H9 (cell line): ENCODE measurements around the gene SLC34A2. TPM values are rescaled to one million over a fixed set of nuclear protein-coding genes. Genes with fewer than 3 reads are reported as not detected.

Experiments
- DNase-seq: peaks from one replicate; pipeline ENCODE4 v3.0.0-alpha.2; 2017
- H2AFZ ChIP-seq: one replicate; pipeline ENCODE4 v1.6.1; 2013; ENCODE audit warnings: mild to moderate bottlenecking, low read length, control low read depth, moderate library complexity
- H2AK5ac ChIP-seq: 2 replicates; pipeline ENCODE4 v1.6.1; 2013; ENCODE audit warnings: low read length, control low read depth, mixed read lengths; ENCODE audit not compliant: insufficient read length
- H2BK120ac ChIP-seq: one replicate; pipeline ENCODE4 v1.6.1; 2013; ENCODE audit warnings: low read depth, mild to moderate bottlenecking, low read length, control low read depth, inconsistent platforms; ENCODE audit not compliant: poor library complexity, severe bottlenecking
- H2BK12ac ChIP-seq: 2 replicates; pipeline ENCODE4 v1.6.1; 2013; ENCODE audit warnings: low read length, control low read depth, mixed read lengths, low read depth; ENCODE audit not compliant: insufficient read length
- H2BK15ac ChIP-seq: 2 replicates; pipeline ENCODE4 v1.6.1; 2013; ENCODE audit warnings: low read depth, low read length, control low read depth
- H2BK20ac ChIP-seq: one replicate; pipeline ENCODE4 v1.6.1; 2013; ENCODE audit warnings: low read depth, mild to moderate bottlenecking, low read length, control low read depth, inconsistent platforms; ENCODE audit not compliant: poor library complexity, severe bottlenecking
- H2BK5ac ChIP-seq: 2 replicates; pipeline ENCODE4 v1.6.1; 2013; ENCODE audit warnings: low read length, control low read depth, mixed read lengths; ENCODE audit not compliant: insufficient read length
- H3K14ac ChIP-seq: 2 replicates; pipeline ENCODE4 v1.6.1; 2013; ENCODE audit warnings: low read length, control low read depth; ENCODE audit not compliant: insufficient read depth
- H3K18ac ChIP-seq: 2 replicates; pipeline ENCODE4 v1.6.1; 2013; ENCODE audit warnings: low read depth, mild to moderate bottlenecking, mixed read lengths, low read length, control low read depth; ENCODE audit not compliant: insufficient read length
- H3K23ac ChIP-seq: 2 replicates; pipeline ENCODE4 v1.6.1; 2013; ENCODE audit warnings: low read length, control low read depth, mixed read lengths, low read depth; ENCODE audit not compliant: insufficient read length
- H3K23me2 ChIP-seq: 2 replicates; pipeline ENCODE4 v1.6.1; 2013; ENCODE audit warnings: low read depth, mild to moderate bottlenecking, mixed read lengths, low read length, control low read depth; ENCODE audit not compliant: insufficient read length, poor library complexity, severe bottlenecking
- H3K27ac ChIP-seq: 2 replicates; pipeline ENCODE4 v1.5.1; 2013; ENCODE audit warnings: low read length, control low read depth, mixed read lengths, low read depth; ENCODE audit not compliant: insufficient read length
- H3K27me3 ChIP-seq: 2 replicates; pipeline ENCODE4 v1.6.1; 2013; ENCODE audit warnings: low read length, control low read depth, inconsistent platforms; ENCODE audit not compliant: insufficient read depth
- H3K4ac ChIP-seq: 2 replicates; pipeline ENCODE4 v1.6.1; 2013; ENCODE audit warnings: low read depth, mild to moderate bottlenecking, control low read depth, inconsistent platforms, low read length, moderate library complexity
- H3K4me1 ChIP-seq: 2 replicates; pipeline ENCODE4 v1.6.1; 2013; ENCODE audit warnings: low read length, control low read depth, inconsistent platforms; ENCODE audit not compliant: insufficient read depth
- H3K4me2 ChIP-seq: 2 replicates; pipeline ENCODE4 v1.6.1; 2013; ENCODE audit warnings: low read length, control low read depth, mixed read lengths; ENCODE audit not compliant: insufficient read length, insufficient read depth
- H3K56ac ChIP-seq: 2 replicates; pipeline ENCODE4 v1.6.1; 2013; ENCODE audit warnings: low read depth, mild to moderate bottlenecking, mixed read lengths, low read length, control low read depth; ENCODE audit not compliant: insufficient read length
- H3K79me1 ChIP-seq: 2 replicates; pipeline ENCODE4 v1.6.1; 2013; ENCODE audit warnings: low read depth, mild to moderate bottlenecking, moderate library complexity, low read length, control low read depth, inconsistent platforms; ENCODE audit not compliant: insufficient read depth, poor library complexity, severe bottlenecking
- H3K79me2 ChIP-seq: 2 replicates; pipeline ENCODE4 v1.6.1; 2013; ENCODE audit warnings: low read length, control low read depth, inconsistent platforms; ENCODE audit not compliant: insufficient read depth
- H3K9ac ChIP-seq: 2 replicates; pipeline ENCODE4 v1.6.1; 2013; ENCODE audit warnings: low read length, control low read depth, mixed read lengths; ENCODE audit not compliant: insufficient read length; ENCODE audit errors: extremely low read depth
- H3K9me3 ChIP-seq: one replicate; pipeline ENCODE4 v1.6.1; 2013; ENCODE audit warnings: low read depth, low read length, inconsistent platforms; ENCODE audit not compliant: control insufficient read depth
- H3T11ph ChIP-seq: one replicate; pipeline ENCODE4 v1.6.1; 2013; ENCODE audit warnings: mild to moderate bottlenecking, low read length, control low read depth, inconsistent platforms
- H4K20me1 ChIP-seq: one replicate; pipeline ENCODE4 v1.6.1; 2013; ENCODE audit not compliant: control insufficient read depth, insufficient read length, insufficient read depth
- H4K5ac ChIP-seq: 2 replicates; pipeline ENCODE4 v1.6.1; 2013; ENCODE audit warnings: low read depth, mild to moderate bottlenecking, mixed read lengths, low read length, control low read depth; ENCODE audit not compliant: insufficient read length
- H4K8ac ChIP-seq: replicated peaks from 2 replicates; pipeline ENCODE4 v1.6.1; 2013; ENCODE audit warnings: low read length, control low read depth, mixed read lengths, low read depth; ENCODE audit not compliant: insufficient read length
- H4K91ac ChIP-seq: 2 replicates; pipeline ENCODE4 v1.6.1; 2013; ENCODE audit warnings: low read depth, mild to moderate bottlenecking, moderate library complexity, mixed read lengths, low read length, control low read depth; ENCODE audit not compliant: insufficient read length
- H3K27ac Mint-ChIP-seq, 3 experiments: 2 replicates in 2 of 3; 3 replicates in 1 of 3; pipeline ENCODE4 v1.8.0; 2020 to 2021; ENCODE audit warnings: mixed read lengths in 3 of 3, mild to moderate bottlenecking in 1 of 3, moderate library complexity in 1 of 3
- H3K27me3 Mint-ChIP-seq: 2 replicates; pipeline ENCODE4 v1.8.0; 2021; ENCODE audit warnings: low read depth, mild to moderate bottlenecking, moderate library complexity, mixed read lengths
- H3K36me3 Mint-ChIP-seq, 3 experiments: 2 replicates in 2 of 3; 3 replicates in 1 of 3; pipeline ENCODE4 v1.8.0; 2020 to 2021; ENCODE audit warnings: low read depth in 3 of 3, mixed read lengths in 3 of 3; ENCODE audit not compliant: insufficient read depth in 1 of 3
- H3K4me1 Mint-ChIP-seq, 2 experiments: 2 replicates each; pipeline ENCODE4 v1.8.0; 2020; ENCODE audit warnings: mixed read lengths in 2 of 2
- H3K4me3 Mint-ChIP-seq, 2 experiments: 2 replicates in 1 of 2; 3 replicates in 1 of 2; pipeline ENCODE4 v1.8.0; 2020 to 2021; ENCODE audit warnings: mild to moderate bottlenecking in 2 of 2, mixed read lengths in 2 of 2, moderate library complexity in 1 of 2
- H3K9me3 Mint-ChIP-seq, 2 experiments: 2 replicates in 1 of 2; 3 replicates in 1 of 2; pipeline ENCODE4 v1.8.0; 2020; ENCODE audit warnings: mild to moderate bottlenecking in 2 of 2, mixed read lengths in 2 of 2, moderate library complexity in 1 of 2
- CTCF ChIP-seq: fragments of 200-600 bp; sonication (generic); conservative IDR thresholded peaks from 3 replicates; pipeline ENCODE4 v1.8.0; 2021; ENCODE audit warnings: antibody characterized with exemption, mild to moderate bottlenecking
- WGBS: extraction: QIAGEN DNeasy Blood & Tissue Kit; methylation state at CpG from one replicate; pipeline ENCODE4 v1.1.7; 2013; ENCODE audit warnings: missing lambda C conversion rate, low lambda C conversion rate, mixed read lengths; ENCODE audit not compliant: insufficient read length; ENCODE audit errors: extremely low coverage; 5-methylcytosine and 5-hydroxymethylcytosine counted together
- total RNA-seq: library from RNA; stranded (reverse); gene quantifications from 2 replicates; pipeline ENCODE4 v1.2.1, GENCODE V29; 2021

The SLC34A2 gene
- total RNA-seq, 1 experiment from 2014 or later = 0.57 TPM

DNA sequence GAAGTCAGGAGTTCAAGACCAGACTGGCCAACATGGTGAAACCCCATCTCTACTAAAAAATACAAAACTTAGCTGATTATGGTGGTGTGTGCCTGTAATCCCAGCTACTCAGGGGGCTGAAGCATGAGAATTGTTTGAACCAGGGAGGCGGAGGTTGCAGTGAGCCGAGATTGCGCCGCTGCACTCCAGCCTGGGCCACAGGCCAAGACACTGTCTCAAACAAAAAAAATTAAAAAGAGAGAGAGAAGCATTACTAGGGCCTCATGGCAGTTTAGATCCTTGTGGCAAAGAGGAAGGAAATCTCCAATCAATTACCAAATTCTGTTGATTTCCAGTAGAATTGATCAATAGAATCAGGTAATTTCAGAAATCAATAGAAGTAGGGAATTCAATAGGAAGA, 16.8 kb upstream of the SLC34A2 start:
- H3K27ac Mint-ChIP-seq = no peak overlapping the region; a peak in 1 of 7 replicates
- H3K18ac ChIP-seq = no peak overlapping the region
- no peak overlapping the region for H4K8ac ChIP-seq
- H3K79me2 ChIP-seq = no peaks in the 10 kb centered on the region
- H2BK15ac ChIP-seq = no peak overlapping the region
- H3K4ac ChIP-seq = no peak overlapping the region
- no peak overlapping the region for H2BK20ac ChIP-seq
- no peak overlapping the region for H3K23ac ChIP-seq
- no peak overlapping the region for H3K9ac ChIP-seq
- H2BK12ac ChIP-seq = no peak overlapping the region
- WGBS = no CpG with 5 or more reads among the region's 4 CpGs
- H3K79me1 ChIP-seq = no peaks in the 10 kb centered on the region
- no peaks in the 10 kb centered on the region for H3K27me3 ChIP-seq
- no peak overlapping the region for H4K91ac ChIP-seq
- no peaks in the 10 kb centered on the region; a peak in 1 of 4 replicates for H3K4me1 Mint-ChIP-seq
- H3K23me2 ChIP-seq = no peaks in the 10 kb centered on the region
- H2BK120ac ChIP-seq = no peak overlapping the region
- H3K4me1 ChIP-seq = no peaks in the 10 kb centered on the region; the same call in 1 of the 2 replicates
- H3K27me3 Mint-ChIP-seq = peaks cover 4% of the 10 kb centered on the region
- H4K20me1 ChIP-seq = no peaks in the 10 kb centered on the region
- no peak overlapping the region for H4K5ac ChIP-seq
- TF ChIP-seq CTCF = no peak
- peaks cover 0 to 1% (median 0%) of the 10 kb centered on the region in 3 experiments; a peak in 1 of 7 replicates for H3K36me3 Mint-ChIP-seq
- H2BK5ac ChIP-seq = no peak overlapping the region
- no peak for DNase-seq
- H3K9me3 ChIP-seq = no peaks in the 10 kb centered on the region
- no peaks in the 10 kb centered on the region for H3K9me3 Mint-ChIP-seq
- no peak overlapping the region for H3T11ph ChIP-seq
- no peak overlapping the region for H3K4me2 ChIP-seq
- H3K4me3 Mint-ChIP-seq = no peak overlapping the region
- H3K56ac ChIP-seq = no peak overlapping the region
- no peak overlapping the region for H2AFZ ChIP-seq
- no peak overlapping the region for H3K27ac ChIP-seq
- H3K14ac ChIP-seq = no peak overlapping the region
- H2AK5ac ChIP-seq = no peak overlapping the region
